Esophagus muscularis mucosa (tissue), 4 donors: Measurements from ENCODE around the gene PPM1F. TPM values are rescaled to one million over a fixed set of nuclear protein-coding genes. Genes with fewer than 3 reads are reported as not detected.
A peak's percentile ranks its signal among the peaks of the same experiment; 100 is the strongest.

Source experiments
- DNase-seq: peaks from one replicate; pipeline ENCODE4 v3.0.0-alpha.2; 2017; ENCODE audit errors: extremely low spot score
- H3K27ac ChIP-seq, 4 donors: fragments of 200-600 bp; sonication (generic); replicated peaks in 1 of 4; 1 replicate in 3 of 4; 2 replicates in 1 of 4; pipeline ENCODE4 v1.5.1; 2016 to 2019; ENCODE audit warnings: mild to moderate bottlenecking in 1 of 4
- H3K27me3 ChIP-seq, 4 donors: fragments of 200-600 bp; sonication (generic); one replicate each; pipeline versions ENCODE4 v1.5.1 to v1.6.0; 2016 to 2019
- H3K36me3 ChIP-seq, 4 donors: fragments of 200-600 bp; sonication (generic); one replicate each; pipeline ENCODE4 v1.5.1; 2016 to 2019
- H3K4me1 ChIP-seq, 4 donors: fragments of 200-600 bp; sonication (generic); one replicate each; pipeline ENCODE4 v1.5.1; 2016 to 2019
- H3K4me3 ChIP-seq, 4 donors: fragments of 200-600 bp; sonication (generic); 1 replicate in 2 of 4; 2 replicates in 2 of 4; pipeline ENCODE4 v1.5.1; 2016 to 2019; ENCODE audit warnings: mild to moderate bottlenecking in 4 of 4, moderate library complexity in 1 of 4
- H3K9me3 ChIP-seq, 4 donors: fragments of 200-600 bp; sonication (generic); 1 replicate in 3 of 4; 2 replicates in 1 of 4; pipeline ENCODE4 v1.5.1; 2016 to 2019
- CTCF ChIP-seq, 3 experiments: fragments of 200-600 bp in 2 of 3; fragments of 450-650 bp in 1 of 3; sonication (generic) in 2 of 3; IDR thresholded peaks; one replicate each; pipeline ENCODE4 v1.5.1; 2017 to 2019; ENCODE audit warnings: antibody characterized with exemption in 3 of 3, mild to moderate bottlenecking in 2 of 3, moderate library complexity in 1 of 3
- EP300 ChIP-seq: sonication (generic); formaldehyde crosslinking; IDR thresholded peaks from one replicate; pipeline ENCODE4 v1.6.1; 2017; ENCODE audit warnings: antibody characterized with exemption
- POLR2A ChIP-seq: fragments of 450-650 bp; IDR thresholded peaks from one replicate; pipeline ENCODE4 v1.6.1; 2017; ENCODE audit warnings: antibody characterized with exemption, moderate library complexity, mild to moderate bottlenecking, low read depth
- POLR2AphosphoS5 ChIP-seq, 2 donors: sonication (generic); formaldehyde crosslinking; IDR thresholded peaks; one replicate each; pipeline ENCODE4 v1.6.1; 2017; ENCODE audit warnings: antibody characterized with exemption in 2 of 2
- WGBS: methylation state at CpG from one replicate; pipeline ENCODE4 v1.1.5; 2018; 5-methylcytosine and 5-hydroxymethylcytosine counted together
- intact Hi-C: fragments of 100-400 bp; cut with DNase I; formaldehyde crosslinking; loops from one replicate; pipeline ENCODE4 v1.15.1; 2023
- total RNA-seq, 4 donors: library from RNA; depleted of rRNA; stranded (reverse); fragments of >200 nt; gene quantifications; one replicate each; pipeline versions ENCODE4 v1.1.0 to v1.2.1, GENCODE V29; 2016

PPM1F gene
- total RNA-seq, 4 donors from 2014 or later, result 30.3 to 88.5 (median 74.1) TPM

- Histone ChIP-seq H3K4me3 (peak within 1 kb of the TSS; percentile 80 to 87 (median 84)), H3K4me1 (peaks cover 11 to 26% (median 25%) of the 10 kb centered on the region in 4 donors), H3K36me3 (peaks cover 0 to 11% (median 3%) of the 10 kb centered on the region in 4 donors), H3K9me3 (no peaks in the 10 kb centered on the region), H3K27me3 (no peaks in the 10 kb centered on the region), H3K27ac (peak within 1 kb of the TSS; percentile 80 to 85 (median 82))
- TF ChIP-seq CTCF (IDR thresholded peaks at IDR 0.05) (peak in 1 of 3 experiments; percentile 41), EP300 (no peak), POLR2AphosphoS5 (IDR thresholded peaks at IDR 0.05) (peak; percentile 77 to 91)
- DNase-seq, result peak; percentile 94
- 0% methylated on average over 22 of the region's 54 CpGs for WGBS
- intact Hi-C loops, result no loop called here
Observed at GRCh38 chr22:21982338-21982965, 29.8 kb upstream of the PPM1F start, which contains the start of gene TOP3B. TOP3B (minus strand) TSS chr22:21982787; CDS start chr22:21975709, 7,078 bp downstream.

GRCh38 chr22:21981874-21982273 lies 29.2 kb upstream of the PPM1F start:
- TF ChIP-seq EP300 (no peak), POLR2A (no peak), POLR2AphosphoS5 (IDR thresholded peaks at IDR 0.05) (no peak), CTCF (IDR thresholded peaks at IDR 0.05) (no peak)
- Histone ChIP-seq H3K36me3 (peaks cover 0 to 11% (median 3%) of the 10 kb centered on the region in 4 donors), H3K4me3 (peak overlapping the region; percentile 80 to 87 (median 84)), H3K27me3 (no peaks in the 10 kb centered on the region), H3K27ac (peak overlapping the region; percentile 80 to 85 (median 82)), H3K9me3 (no peaks in the 10 kb centered on the region), H3K4me1 (peaks cover 11 to 26% (median 25%) of the 10 kb centered on the region in 4 donors)
- WGBS, result 54% methylated on average over 2 of the region's 2 CpGs
- intact Hi-C loops, result no loop called here
- no peak for DNase-seq

- Histone ChIP-seq H3K27me3 (no peaks in the 10 kb centered on the region), H3K4me1 (peaks cover 11 to 26% (median 25%) of the 10 kb centered on the region in 4 donors), H3K36me3 (peaks cover 0 to 12% (median 3%) of the 10 kb centered on the region in 4 donors), H3K9me3 (no peaks in the 10 kb centered on the region), H3K27ac (no peak overlapping the region), H3K4me3 (no peak overlapping the region)
- intact Hi-C loops, result no loop called here
- WGBS, result 79% methylated on average over 7 of the region's 7 CpGs
- TF ChIP-seq CTCF (IDR thresholded peaks at IDR 0.05) (no peak), EP300 (no peak), POLR2A (no peak), POLR2AphosphoS5 (IDR thresholded peaks at IDR 0.05) (no peak)
- DNase-seq, result no peak
Observed at GRCh38 chr22:21980547-21980946, 27.9 kb upstream of the PPM1F start.

GRCh38 chr22:21978564-21979386 lies 26.1 kb upstream of the PPM1F start:
- Histone ChIP-seq H3K27ac (no peak overlapping the region), H3K27me3 (no peaks in the 10 kb centered on the region), H3K4me3 (no peak overlapping the region), H3K4me1 (peaks cover 11 to 26% (median 25%) of the 10 kb centered on the region in 4 donors), H3K9me3 (no peaks in the 10 kb centered on the region), H3K36me3 (peaks cover 8 to 29% (median 21%) of the 10 kb centered on the region in 4 donors)
- 76% methylated on average over 11 of the region's 11 CpGs for WGBS
- no peak for DNase-seq
- intact Hi-C loops, result no loop called here
- TF ChIP-seq CTCF (IDR thresholded peaks at IDR 0.05), result no peak
